Right lobe of liver (tissue), 6 donors: ENCODE results near the gene C14orf132. TPM values are rescaled to one million over a fixed set of nuclear protein-coding genes. Genes with fewer than 3 reads are reported as not detected.

Source experiments
- ATAC-seq, 4 donors: fragments of 200-7000 bp; cut with Tn5 transposase; one replicate each; pipeline ENCODE4 v1.9.1; 2020; ENCODE audit warnings: mild to moderate bottlenecking in 4 of 4, moderate library complexity in 4 of 4
- DNase-seq, 3 donors: peaks; one replicate each; pipeline ENCODE4 v3.0.0-alpha.2; 2020
- H3K27ac ChIP-seq, 3 donors: fragments of 200-600 bp; one replicate each; pipeline ENCODE4 v1.8.0; 2022
- H3K27me3 ChIP-seq, 2 donors: fragments of 200-600 bp; one replicate each; pipeline ENCODE4 v1.8.0; 2022
- H3K36me3 ChIP-seq, 4 donors: fragments of 200-600 bp; sonication (generic) in 1 of 4; one replicate each; pipeline versions ENCODE4 v1.5.1 to v1.8.0; 2017 to 2022; ENCODE audit warnings: control low read depth in 1 of 4
- H3K4me1 ChIP-seq, 4 donors: fragments of 200-600 bp; sonication (generic) in 1 of 4; one replicate each; pipeline versions ENCODE4 v1.5.1 to v1.8.0; 2017 to 2022; ENCODE audit warnings: control low read depth in 1 of 4
- H3K4me3 ChIP-seq, 3 donors: fragments of 200-600 bp; one replicate each; pipeline ENCODE4 v1.8.0; 2022
- H3K9me3 ChIP-seq, 4 donors: fragments of 200-600 bp; sonication (generic) in 1 of 4; one replicate each; pipeline versions ENCODE4 v1.5.1 to v1.8.0; 2017 to 2022; ENCODE audit warnings: control low read depth in 1 of 4
- POLR2A ChIP-seq: fragments of 450-650 bp; IDR thresholded peaks from one replicate; pipeline ENCODE4 v1.6.1; 2017; ENCODE audit warnings: antibody characterized with exemption, mild to moderate bottlenecking
- WGBS: methylation state at CpG from one replicate; pipeline ENCODE4 v1.1.6; 2018; ENCODE audit warnings: low coverage, low lambda C conversion rate; ENCODE audit not compliant: insufficient coverage; ENCODE audit errors: missing lambda C conversion rate; 5-methylcytosine and 5-hydroxymethylcytosine counted together
- intact Hi-C, 2 donors: fragments of 100-400 bp; cut with DNase I; formaldehyde crosslinking; loops; one replicate each; pipeline versions ENCODE4 v1.11.2 to v1.14.1; 2022
- total RNA-seq, 6 experiments: library from RNA; depleted of rRNA in 2 of 6; stranded (reverse); fragments of >200 nt in 2 of 6; fragmentation: NEBNext Ultra II Directional in 3 of 6; extraction: Animal tissue kit (Norgen Biotek cat#: 25700) in 3 of 6; gene quantifications; one replicate each; pipeline versions ENCODE4 v1.1.0 to v1.2.4, GENCODE V29; 2016 to 2023
- TF ChIP-seq, protein P1 (sequence below), 4 donors: fragments of 200-600 bp in 3 of 4; fragments of 450-650 bp in 1 of 4; IDR thresholded peaks; one replicate each; pipeline versions ENCODE4 v1.5.1 to v1.8.0; 2016 to 2022; ENCODE audit warnings: antibody characterized with exemption in 4 of 4, mild to moderate bottlenecking in 2 of 4
- donor health status: DM: no; HTN: yes; CAD: no.
- donor health status: DM: no; HTN: no; CAD: no.
- donor health status: DM: no; HTN: no; CAD: no.
- donor health status: DM: no; HTN: yes; CAD: no.
- donor health status: DM: no; HTN: yes; CAD: no.

Gene C14orf132
- total RNA-seq, 6 experiments from 2014 or later, result 1.7 to 6.9 (median 3.3) TPM

GRCh38 chr14:96105089-96105925 is 66.1 kb downstream of the C14orf132 start:
- intact Hi-C loops, result loop anchor here in 1 of 2 donors (10.0 kb wide), 1 partner anchor 89 kb away; no protein-coding TSS in a partner anchor
- no peaks in the 10 kb centered on the region for H3K27me3 ChIP-seq
- no peaks in the 10 kb centered on the region for H3K36me3 ChIP-seq
- no peak for TF ChIP-seq POLR2A
- TF ChIP-seq, protein P1, sequence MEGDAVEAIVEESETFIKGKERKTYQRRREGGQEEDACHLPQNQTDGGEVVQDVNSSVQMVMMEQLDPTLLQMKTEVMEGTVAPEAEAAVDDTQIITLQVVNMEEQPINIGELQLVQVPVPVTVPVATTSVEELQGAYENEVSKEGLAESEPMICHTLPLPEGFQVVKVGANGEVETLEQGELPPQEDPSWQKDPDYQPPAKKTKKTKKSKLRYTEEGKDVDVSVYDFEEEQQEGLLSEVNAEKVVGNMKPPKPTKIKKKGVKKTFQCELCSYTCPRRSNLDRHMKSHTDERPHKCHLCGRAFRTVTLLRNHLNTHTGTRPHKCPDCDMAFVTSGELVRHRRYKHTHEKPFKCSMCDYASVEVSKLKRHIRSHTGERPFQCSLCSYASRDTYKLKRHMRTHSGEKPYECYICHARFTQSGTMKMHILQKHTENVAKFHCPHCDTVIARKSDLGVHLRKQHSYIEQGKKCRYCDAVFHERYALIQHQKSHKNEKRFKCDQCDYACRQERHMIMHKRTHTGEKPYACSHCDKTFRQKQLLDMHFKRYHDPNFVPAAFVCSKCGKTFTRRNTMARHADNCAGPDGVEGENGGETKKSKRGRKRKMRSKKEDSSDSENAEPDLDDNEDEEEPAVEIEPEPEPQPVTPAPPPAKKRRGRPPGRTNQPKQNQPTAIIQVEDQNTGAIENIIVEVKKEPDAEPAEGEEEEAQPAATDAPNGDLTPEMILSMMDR (IDR thresholded peaks at IDR 0.05), result no peak
- H3K4me3 ChIP-seq, result no peak overlapping the region
- H3K4me1 ChIP-seq, result peaks cover 0 to 30% (median 7%) of the 10 kb centered on the region in 4 donors
- DNase-seq, result no peak
- no peaks in the 10 kb centered on the region for H3K9me3 ChIP-seq
- WGBS, result 76% methylated on average over 11 of the region's 16 CpGs
- H3K27ac ChIP-seq, result peak overlapping the region; percentile 70 to 81 (median 77)
- ATAC-seq, result no peak

DNA sequence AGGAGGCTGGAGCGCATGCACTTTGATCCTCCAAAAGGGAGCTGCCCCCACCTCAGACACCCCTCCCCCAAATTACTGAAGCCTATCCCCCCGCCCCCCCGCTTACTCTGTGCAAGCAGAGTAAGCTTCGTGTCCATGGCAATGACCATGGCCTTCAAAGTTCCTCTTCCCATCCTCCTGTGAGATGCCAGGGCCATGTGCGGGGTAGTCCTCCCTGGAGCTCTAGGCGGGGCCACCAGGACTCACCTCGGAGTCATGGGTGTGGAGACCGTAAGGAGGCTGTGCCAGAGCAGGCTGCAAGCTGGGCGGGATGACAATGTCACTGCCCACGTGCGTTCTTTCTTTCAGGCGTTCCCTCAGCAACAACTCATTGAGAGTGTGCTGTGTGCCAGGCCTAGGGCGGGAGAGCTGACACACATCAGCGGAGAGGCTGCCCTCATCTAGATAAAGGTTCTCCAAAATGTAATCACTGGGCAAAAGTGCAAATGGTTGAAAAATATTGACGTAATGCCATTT is 66.8 kb downstream of the C14orf132 start:
- no peak overlapping the region for H3K4me3 ChIP-seq
- no peaks in the 10 kb centered on the region for H3K36me3 ChIP-seq
- H3K4me1 ChIP-seq, result peaks cover 0 to 27% (median 7%) of the 10 kb centered on the region in 4 donors
- 48% methylated on average over 6 of the region's 15 CpGs for WGBS
- no peaks in the 10 kb centered on the region for H3K27me3 ChIP-seq
- DNase-seq, result peak; percentile 83 to 91 (median 85)
- peak; percentile 42 to 66 (median 60) for ATAC-seq
- intact Hi-C loops, result loop anchor here in 1 of 2 donors (10.0 kb wide), 1 partner anchor 89 kb away; no protein-coding TSS in a partner anchor
- peak overlapping the region in 2 of 3 donors; percentile 77 to 81 for H3K27ac ChIP-seq
- no peaks in the 10 kb centered on the region for H3K9me3 ChIP-seq
- TF ChIP-seq, protein P1 (IDR thresholded peaks at IDR 0.05), result no peak
- no peak for TF ChIP-seq POLR2A

DNA sequence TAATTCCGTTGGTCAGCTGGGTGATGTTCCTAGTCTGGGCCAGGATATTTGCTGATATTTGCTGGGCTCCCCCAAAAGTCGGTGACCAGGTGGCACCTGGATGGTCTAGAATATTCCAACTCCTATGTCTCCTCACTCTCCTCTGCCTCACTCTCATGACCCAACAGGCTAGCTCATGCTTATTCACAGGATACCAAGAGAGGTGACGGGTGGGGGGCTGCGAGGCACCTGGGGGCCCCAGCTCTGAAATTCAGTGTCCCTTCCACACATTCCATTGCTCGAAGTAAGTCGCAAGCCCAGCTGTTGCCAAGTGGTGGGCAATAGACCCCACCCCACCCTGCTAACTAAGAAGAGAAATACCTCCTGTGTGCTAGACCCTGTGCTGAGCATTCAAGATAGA is 67.7 kb downstream of the C14orf132 start:
- Histone ChIP-seq H3K9me3 (no peaks in the 10 kb centered on the region), H3K36me3 (no peaks in the 10 kb centered on the region), H3K4me3 (no peak overlapping the region), H3K27ac (peak overlapping the region in 1 of 3 donors; percentile 77), H3K4me1 (peaks cover 0 to 18% (median 7%) of the 10 kb centered on the region in 4 donors), H3K27me3 (no peaks in the 10 kb centered on the region)
- peak in 1 of 3 donors; percentile 27 for DNase-seq
- intact Hi-C loops, result loop anchor here in 1 of 2 donors (10.0 kb wide), 1 partner anchor 88 kb away; no protein-coding TSS in a partner anchor
- WGBS, result no CpG with 5 or more reads among the region's 6 CpGs
- no peak for ATAC-seq
- no peak for TF ChIP-seq POLR2A
- TF ChIP-seq, protein P1 (IDR thresholded peaks at IDR 0.05), result no peak

- no peak for ATAC-seq
- no peaks in the 10 kb centered on the region for H3K27me3 ChIP-seq
- 50% methylated on average over 1 of the region's 5 CpGs for WGBS
- no peaks in the 10 kb centered on the region for H3K36me3 ChIP-seq
- H3K4me1 ChIP-seq, result peaks cover 0 to 18% (median 7%) of the 10 kb centered on the region in 4 donors
- DNase-seq, result no peak
- no peaks in the 10 kb centered on the region for H3K9me3 ChIP-seq
- H3K27ac ChIP-seq, result no peak overlapping the region
- TF ChIP-seq, protein P1 (IDR thresholded peaks at IDR 0.05), result no peak
- TF ChIP-seq POLR2A, result no peak
- intact Hi-C loops, result loop anchor here in 1 of 2 donors (10.0 kb wide), 1 partner anchor 87 kb away; no protein-coding TSS in a partner anchor
- H3K4me3 ChIP-seq, result no peak overlapping the region
These were observed 69.1 kb downstream of the C14orf132 start for GRCh38 chr14:96108061-96108795.
